Stimulated activated CD8-positive, alpha-beta memory T cell treated with anti-CD3 and anti-CD28 coated beads, Interleukin-4, amount 100 ng/mL, for 24 hours (primary cell): ENCODE measurements around the gene TUBG2.
A peak's percentile ranks its signal among the peaks of the same experiment; 100 is the strongest.
"Not testable (repeated sequence)": the region's sequence is repeated elsewhere in the genome, so short reads cannot be mapped to it uniquely, and the experiment has no call there.

Experiments
- DNase-seq: peaks from one replicate; pipeline ENCODE4 v3.0.0-alpha.2; 2020; ENCODE audit warnings: low read depth

The TUBG2 gene

DNA sequence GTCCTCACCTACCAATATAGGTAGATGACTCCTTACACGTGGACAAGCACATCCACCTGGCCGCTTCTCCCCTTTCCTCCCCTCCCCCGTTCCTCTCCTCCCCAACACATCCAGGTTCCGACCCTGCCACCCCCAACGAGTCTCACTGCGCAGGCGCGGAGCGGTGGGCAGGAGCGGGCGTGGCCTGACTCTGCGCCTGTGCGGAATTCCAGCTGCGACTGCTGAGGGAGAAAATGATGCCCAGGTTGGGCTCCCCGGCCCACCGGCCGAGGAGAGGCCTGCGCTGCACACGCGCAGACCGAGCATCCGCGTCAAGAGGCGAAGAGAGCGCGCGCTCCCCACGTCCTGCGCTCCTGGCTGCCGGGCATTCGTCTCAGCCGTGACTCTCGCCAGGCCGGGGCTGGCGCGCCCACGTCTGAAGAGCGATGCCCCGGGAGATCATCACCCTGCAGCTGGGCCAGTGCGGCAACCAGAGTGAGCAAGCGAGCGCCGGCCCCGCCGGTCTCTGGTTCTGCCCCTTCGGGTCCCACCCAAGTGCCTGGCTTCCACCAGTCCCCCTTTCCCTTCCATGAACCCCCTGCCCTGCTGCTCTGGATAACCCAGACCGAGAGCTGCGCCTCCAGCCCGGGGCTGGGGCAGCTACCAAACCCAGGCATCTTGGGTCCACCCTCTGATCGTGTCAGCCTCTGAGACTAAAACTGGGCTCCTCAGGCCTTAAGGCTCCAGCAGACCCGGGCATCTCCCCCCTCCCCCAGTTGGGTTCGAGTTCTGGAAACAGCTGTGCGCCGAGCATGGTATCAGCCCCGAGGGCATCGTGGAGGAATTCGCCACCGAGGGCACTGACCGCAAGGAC lies at the start of gene TUBG2:
TSS of gene TUBG2 (plus strand) at position 206 of the 853 bp plus-strand sequence. CDS start at position 426, 220 bp downstream.
- peak; percentile 69 for DNase-seq

DNA sequence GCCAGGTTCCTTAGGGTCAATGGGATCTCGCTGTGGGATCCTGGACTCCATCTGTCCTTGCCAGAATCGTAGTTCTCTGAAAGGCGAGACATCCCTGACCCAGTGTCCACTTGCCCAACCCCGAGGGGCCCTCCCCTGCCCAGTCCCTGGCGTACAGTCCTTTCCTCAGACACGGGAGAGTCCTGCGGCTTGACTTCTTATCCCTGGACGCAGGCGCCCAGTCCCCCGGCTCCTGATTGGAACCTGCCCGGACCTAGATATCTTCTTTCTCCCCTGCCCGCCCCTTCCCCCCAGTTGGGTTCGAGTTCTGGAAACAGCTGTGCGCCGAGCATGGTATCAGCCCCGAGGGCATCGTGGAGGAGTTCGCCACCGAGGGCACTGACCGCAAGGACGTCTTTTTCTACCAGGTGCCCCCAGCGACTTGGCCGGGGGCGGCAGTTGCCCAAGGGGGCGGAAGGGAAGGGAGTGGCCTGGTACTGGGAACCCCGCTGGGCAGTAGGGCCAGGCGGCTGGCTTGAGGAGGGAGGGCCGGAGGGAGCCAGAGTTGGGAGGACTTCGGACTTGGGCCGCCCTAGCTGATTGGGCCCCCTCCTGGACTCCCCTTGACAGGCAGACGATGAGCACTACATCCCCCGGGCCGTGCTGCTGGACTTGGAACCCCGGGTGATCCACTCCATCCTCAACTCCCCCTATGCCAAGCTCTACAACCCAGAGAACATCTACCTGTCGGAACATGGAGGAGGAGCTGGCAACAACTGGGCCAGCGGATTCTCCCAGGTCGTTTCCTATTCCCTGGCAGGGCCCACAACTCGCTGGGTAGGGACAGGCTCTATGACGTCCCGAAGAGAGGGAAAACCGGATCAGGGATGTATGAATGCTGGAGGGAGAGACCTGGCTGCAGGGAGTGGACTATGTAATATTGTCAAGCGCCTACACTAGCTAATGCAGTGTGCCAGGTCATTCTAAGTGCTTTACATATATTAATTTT lies 49.0 kb upstream of the TUBG2 start:
- DNase-seq = peak; percentile 3

DNA sequence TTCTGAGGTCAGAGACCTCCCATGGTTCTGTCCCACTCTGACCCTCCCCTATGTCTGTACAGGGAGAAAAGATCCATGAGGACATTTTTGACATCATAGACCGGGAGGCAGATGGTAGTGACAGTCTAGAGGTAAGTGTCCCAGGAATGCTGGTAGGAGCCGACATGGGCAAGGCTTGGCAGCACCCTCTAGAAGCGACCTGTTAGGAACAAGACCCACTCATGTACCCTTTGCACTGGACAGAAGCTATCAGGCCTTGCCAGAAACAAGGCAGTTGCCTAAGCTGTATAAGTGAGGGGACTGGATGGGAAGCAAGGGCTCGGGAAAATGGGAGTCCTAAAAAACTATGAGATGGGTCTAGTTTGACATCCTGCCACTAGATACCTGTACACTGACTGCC lies 47.1 kb upstream of the TUBG2 start:
- DNase-seq = no peak

DNA sequence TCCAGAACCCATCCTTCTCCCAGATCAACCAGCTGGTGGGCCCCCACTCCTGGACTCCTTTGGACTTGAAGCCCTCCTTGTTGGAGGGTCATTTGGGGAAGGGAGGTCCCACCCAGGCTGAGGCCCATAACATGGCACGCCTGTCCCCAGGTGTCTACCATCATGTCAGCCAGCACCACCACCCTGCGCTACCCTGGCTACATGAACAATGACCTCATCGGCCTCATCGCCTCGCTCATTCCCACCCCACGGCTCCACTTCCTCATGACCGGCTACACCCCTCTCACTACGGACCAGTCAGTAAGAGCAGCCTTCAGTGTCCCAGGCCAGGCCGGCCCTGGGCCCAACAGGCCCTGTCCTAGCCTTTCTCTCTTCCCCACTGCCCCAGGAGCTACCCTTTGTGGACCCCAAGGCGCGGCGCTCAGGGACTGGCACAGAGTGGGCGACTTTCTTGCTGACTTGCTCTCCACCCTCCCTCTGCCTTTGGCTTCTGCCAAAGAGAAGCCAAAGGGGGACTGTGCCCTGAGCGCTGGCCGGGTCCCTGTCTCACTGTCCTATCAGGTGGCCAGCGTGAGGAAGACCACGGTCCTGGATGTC lies 45.3 kb upstream of the TUBG2 start:
- no peak for DNase-seq

DNA sequence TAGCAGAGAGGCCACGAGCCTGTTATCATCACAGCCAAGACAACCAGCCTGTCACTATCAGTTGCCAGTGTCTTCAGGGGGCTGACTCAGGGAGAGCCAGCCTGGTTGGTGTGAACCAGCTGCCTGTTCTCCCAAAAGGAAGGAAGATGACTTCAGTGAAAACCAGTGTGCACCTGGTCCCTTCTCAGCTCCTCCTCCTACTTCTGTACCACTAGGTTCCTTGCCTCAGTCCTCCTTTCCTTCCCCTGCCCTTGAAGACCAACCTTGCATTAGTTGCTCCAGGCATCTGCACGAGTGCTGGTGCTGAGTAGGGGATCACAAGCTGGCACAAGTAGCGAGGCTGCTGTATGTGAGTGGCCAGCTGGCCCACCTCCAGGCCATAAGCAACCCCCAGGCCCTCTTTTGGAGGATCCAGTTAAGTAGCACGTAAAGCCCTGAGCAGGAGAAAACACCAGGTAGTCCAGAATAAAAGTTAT lies 41.1 kb upstream of the TUBG2 start:
- no peak for DNase-seq

DNA sequence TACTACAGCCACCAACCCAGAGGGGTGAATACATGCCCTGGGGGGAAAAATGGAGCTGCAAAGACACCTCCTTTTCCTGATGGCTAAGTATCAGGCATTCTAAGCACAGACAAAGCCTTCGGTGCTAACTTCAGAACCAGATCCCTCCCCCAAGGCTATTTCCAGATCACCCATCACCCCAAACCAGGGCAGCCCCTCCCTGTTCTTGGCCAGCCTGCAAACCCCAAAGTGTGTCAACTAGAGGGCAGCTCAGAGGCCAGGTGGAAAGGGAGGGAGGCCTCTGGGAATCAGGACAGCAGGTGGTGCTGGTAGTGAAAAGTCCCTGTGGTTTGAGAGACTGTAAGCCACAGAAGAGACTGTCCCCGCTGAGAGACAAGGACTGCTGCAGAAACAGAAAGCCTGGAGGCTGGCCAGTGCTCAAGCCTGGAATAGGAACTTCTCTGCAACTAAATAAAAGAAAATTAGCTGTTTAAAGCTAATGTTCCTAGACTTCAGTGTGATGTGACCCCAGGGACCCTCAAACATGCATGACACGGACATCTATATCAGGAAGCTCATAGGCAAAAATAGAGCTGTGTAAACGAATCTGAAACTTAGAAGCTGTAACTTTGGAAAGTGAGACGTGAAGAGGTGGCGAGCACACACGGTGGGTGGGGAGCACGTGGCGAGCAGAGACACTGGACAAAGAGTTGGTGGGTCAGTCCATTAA lies 40.5 kb upstream of the TUBG2 start:
- DNase-seq = no peak

DNA sequence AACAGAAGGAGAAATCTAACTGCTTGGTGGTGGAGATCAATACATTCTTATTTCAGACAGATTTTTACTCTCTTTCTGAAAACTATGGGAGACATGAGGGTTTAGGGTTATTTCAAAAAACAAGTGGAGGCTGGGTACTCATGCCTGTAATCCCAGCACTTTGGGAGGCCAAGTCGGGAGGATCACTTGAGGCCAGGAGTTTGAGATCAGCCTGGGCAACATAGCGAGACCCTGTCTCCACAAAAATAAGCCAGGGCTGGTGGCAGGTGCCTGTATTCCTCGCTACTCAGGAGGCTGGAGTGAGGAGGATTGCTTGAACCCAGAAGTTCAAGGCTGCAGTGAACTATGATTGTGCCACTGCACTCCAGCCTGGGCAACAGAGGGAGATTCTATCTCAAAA lies 37.1 kb upstream of the TUBG2 start:
- DNase-seq = not testable (repeated sequence)

DNA sequence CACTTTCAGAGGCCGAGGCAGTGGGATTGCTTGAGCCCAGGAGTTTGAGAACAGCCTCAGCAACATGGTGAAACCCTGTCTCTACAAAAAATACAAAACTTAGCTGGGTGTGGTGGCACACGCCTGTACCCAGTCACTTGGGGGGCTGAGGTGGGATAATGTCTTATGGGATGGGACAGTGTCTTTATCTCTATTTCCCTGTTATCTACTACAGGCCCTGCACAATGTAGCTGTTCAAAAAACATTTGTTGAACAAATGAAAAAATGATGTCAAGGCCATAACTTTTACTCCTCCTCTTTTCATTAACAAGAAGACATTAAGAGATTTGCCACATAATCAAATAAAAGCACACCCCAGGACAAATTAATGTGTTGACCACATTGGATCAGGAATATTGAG lies 35.8 kb upstream of the TUBG2 start:
- DNase-seq = no peak

DNA sequence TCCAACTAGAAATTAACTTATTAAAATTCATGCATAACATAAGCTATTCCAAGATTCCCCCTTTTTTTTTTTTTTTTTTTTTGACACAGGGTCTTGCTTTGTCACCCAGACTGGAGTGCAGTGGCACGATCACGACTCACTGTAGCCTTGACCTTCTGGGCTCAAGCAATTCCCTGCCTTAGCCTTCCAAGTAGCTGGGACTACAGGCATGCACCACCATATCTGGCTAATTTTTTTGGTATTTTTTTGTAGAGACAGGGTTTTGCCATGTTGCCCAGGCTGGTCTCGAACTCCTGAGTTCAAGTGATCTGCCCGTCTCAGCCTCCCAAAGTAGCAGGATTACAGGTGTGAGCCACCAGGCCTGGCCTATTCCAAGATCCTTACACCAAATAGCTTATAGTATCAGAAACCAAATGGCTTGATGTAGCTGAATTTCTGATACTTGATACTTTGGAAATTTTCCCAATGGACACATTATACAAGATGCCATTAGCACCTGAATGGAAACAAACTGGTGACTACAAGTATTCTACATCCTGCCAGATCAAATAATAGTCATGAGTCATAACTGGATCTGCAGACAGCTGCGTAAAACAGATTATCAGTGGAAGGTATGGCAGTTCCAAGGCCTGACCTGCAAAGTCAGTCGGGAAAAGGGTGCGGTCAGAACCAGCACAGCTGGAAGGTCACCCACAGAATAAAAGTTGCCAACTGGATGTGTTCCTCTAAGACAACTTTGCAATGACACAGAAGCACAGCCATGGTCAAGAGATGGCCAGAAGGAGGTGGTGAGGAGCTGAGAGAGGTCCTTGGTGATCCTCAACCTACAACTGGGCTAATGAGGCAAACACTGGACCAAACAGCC lies 35.1 kb upstream of the TUBG2 start:
- no peak for DNase-seq

DNA sequence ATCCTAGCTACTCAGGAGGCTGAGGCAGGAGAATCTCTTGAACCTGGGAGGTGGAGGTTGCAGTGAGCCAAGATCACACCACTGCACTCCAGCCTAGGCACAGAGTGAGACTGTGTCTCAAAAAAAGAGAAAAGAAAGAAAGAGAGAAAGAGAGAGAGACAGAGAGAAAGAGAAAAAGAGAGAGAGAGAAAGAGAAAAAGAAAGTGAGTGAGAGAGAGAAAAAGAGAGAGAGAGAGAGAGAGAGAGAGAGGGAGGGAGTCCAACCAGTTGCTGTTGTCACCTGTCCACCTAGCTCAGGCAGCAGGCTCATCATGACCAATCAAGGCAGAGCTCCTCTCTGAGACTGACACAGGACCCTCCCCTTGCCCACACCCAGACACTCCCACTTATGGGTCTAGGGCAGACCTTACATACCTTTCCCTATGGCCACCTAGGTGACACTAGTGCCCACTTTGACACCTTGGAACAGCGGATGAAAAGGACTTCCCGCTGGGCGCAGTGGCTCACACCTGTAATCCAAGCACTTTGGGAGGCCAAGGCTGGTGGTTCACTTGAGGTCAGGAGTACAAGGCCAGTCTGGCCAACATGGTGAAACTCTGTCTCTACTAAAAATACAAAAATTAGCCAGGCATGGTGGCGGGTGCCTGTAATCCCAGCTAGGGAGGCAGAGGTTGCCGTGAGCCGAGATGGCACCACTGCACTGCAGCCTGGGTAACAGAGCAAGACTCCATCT lies 31.9 kb upstream of the TUBG2 start:
- not testable (repeated sequence) for DNase-seq

DNA sequence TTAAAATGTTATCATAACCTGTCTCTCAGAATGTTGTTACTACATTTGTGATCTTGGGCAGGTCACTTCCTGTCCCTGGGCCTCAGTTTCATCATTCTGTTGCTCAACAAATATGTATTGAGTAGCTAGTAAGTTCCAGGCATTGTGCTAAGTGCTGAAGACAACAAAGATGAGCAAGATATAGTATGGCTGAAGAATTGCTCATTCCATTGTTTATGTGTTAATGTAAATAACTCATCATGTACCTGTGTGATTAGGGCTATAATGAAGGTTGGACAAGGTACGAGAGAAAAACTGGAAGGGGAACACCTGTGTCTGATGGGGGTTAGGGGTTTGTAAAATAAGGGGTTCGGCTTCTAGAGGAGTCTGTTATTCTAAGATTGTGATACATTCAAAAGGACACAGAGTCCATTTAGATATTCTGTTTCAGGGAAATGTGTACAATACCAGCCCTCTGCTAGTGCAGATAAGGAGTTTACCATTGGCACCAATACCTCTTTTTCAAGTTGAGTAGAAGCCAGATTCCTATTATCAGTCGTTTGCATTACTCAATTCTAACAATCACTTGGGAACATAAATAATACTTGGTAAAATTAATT lies 29.6 kb upstream of the TUBG2 start:
- no peak for DNase-seq

DNA sequence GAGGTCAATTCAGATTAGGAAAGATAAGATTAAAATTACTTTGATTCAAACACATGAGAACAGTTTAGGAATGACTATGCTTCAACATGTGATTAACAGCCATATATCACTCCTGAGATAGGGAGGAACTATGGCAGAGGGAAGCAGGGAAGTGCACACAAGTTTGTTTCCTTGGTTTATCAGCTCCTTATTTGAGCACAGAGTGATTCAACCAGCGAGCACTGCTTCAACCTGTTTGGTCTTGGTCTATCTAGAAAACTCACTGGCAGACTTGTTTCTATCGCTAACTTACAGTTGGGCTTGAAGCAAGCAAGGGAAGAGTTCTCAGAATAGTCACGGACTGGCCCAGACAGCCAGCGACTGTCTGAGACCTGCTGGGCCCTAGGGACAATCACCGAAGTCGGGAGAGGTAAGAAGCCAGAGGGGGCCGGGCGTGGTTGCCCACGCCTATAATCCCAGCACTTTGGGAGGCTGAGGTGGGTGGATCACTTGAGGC lies 26.1 kb upstream of the TUBG2 start:
- DNase-seq = no peak

DNA sequence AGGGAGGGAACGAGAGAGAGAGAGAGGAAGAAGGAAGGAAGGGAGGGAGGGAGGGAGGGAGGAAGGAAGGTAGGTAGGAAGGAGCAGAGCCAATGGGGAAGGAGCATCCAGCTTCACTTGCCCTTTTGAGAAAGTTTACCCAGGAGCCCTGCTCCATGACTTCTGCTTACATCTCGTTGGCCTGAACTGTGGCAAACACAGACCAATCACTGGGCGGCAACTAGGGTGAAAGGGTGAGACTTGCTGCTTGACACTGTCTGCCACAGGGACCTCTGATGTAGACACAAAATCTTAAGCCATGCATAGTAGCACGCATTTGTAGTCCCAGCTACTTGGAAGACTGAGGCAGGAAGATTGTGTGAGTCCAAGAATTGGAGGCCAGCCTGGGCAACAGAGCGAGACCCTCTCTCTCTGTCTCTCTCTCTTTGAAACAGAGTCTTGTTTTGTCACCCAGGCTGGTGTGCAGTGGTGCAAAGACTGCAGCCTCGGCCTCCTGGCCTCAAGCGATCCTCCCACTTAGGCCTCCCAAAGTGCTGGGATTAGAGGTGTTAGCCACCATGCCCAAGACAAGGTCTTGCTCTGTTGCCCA lies 19.5 kb upstream of the TUBG2 start:
- DNase-seq = no peak

DNA sequence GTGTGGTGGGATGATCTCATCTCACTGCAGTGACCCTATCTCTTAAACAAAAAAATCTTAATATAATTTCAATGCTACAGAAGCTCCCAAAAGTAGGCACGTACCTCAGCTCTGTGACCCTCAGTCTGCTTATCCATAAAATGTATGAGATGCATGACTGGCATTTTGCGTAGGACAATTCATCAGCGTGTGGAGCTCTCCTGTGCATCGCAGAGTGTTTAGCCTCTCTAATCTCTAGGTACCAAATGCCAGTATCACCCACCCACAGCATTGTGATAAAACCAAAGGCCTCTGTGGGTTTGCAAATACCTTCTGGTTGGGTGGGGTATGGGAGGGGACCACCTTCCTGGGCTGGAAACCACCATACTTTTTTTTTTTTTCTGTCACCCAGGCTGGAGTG lies 19.0 kb upstream of the TUBG2 start:
- no peak for DNase-seq

DNA sequence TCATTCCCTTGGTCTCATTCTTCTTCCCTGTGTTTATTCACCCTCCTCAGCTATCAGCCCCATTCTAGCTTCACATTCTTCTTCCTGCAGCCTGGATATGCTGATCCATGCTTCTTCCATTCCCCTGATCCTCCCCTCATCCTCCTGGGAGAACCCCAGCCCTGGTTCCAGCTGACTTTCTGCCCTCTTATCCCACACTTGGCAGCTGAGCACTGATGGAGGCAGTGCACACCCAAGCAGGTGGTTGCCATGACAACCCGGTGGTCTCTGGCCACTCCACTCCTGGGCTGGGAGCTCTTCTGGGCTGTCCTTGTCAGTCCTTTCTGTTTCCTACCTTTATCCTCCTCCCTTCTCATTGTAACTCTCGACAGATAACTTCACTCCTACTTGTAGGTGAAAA lies 16.7 kb upstream of the TUBG2 start:
- DNase-seq = no peak

DNA sequence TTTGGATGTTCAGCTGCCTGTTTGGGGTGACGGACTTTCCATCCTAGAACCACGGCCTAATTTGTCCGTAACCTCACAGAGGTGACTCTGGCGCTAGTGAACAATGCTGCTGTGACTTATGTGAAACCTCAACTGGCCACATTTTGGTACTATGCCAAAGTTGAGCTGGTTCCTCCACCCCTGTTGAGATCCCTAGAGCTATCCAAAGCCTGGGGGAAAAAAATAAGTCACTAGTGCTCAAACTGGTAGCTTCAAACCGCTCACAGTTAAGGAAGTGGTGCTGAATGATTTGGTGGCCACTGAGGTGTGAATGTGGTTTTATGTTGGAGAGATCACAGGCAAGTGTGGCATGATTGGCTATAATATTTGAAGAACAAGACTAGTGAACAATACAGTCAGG lies 11.3 kb upstream of the TUBG2 start:
- DNase-seq = no peak

DNA sequence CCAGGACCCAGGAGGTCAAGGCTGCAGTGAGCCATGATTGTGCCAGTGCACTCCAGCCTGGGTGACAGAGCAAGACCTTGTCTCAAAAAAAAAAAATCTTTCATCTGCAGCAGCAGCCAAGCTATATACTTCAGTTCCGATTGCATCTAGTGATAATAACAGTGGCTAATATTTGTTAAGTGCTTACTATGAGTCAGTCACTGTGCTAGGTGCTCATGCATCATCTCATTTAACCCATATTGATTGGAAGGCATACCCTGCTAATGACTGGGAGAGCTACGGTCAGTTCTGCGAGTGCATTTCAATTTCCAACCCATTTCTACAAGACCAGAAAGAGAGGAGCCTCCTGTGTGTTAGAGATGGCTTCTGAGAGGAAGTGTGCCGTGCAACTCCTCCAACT lies 7.7 kb upstream of the TUBG2 start:
- DNase-seq = no peak

DNA sequence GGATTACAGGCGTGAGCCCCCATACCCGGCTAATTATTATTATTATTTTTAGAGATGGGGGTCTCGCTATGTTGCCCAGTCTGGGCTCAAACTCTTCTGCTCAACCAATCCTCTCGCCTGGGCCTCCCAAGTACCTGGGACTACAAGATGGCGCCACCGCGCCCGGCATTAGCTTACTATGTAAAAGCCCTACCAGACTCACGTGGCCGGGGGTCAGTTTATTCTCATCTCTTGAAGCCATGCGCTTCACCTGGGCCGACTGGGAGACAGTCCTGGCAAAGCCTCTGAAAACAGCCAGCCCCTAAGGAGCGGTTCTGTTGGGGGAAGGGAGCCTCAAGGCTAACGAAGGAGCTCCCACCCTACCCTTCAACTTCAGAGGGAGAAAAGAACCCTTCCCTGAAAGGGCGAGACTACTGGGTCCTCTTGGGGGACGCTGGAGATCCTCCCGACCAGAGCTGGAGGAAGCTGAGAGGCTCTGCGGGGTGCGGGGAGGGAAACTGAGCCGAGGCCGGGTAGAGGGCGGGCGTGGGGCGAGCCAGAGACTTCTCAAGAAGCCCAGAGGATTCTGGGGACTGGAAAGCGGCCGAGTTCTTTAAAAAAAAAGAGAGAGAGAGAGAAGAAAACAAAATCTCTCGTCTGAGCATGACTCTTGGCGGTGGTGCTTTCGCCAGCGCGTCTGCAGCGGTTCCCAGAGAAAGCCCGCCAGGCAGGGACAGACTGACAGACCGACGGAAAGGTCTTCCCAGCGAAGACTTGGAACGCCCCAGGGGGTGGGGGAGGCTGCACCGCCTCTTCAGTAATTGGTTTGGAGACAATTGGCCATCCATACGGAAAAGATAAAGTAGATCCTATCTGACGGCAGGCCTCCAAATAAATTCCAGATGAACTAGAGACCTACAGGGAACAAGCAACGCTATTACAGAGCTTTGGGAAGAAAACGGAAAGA lies 5.6 kb upstream of the TUBG2 start:
- DNase-seq = no peak
